HT1080 (cell line): Measurements from ENCODE around the gene TCP10L. TPM values are rescaled to one million over a fixed set of nuclear protein-coding genes. Genes with fewer than 3 reads are reported as not detected.
"Not testable (repeated sequence)": the region's sequence is repeated elsewhere in the genome, so short reads cannot be mapped to it uniquely, and the experiment has no call there.

Experiments
- DNase-seq: peaks from one replicate; pipeline ENCODE4 v3.0.0-alpha.2; 2015; ENCODE audit warnings: low read depth
- total RNA-seq: library from RNA; depleted of rRNA; stranded (reverse); fragments of >200 nt; shearing (Covaris generic); gene quantifications from 2 replicates; pipeline ENCODE4 v1.2.3, GENCODE V29; 2014

TCP10L gene
- total RNA-seq, 1 experiment from 2014 or later: 0.16 TPM

DNA sequence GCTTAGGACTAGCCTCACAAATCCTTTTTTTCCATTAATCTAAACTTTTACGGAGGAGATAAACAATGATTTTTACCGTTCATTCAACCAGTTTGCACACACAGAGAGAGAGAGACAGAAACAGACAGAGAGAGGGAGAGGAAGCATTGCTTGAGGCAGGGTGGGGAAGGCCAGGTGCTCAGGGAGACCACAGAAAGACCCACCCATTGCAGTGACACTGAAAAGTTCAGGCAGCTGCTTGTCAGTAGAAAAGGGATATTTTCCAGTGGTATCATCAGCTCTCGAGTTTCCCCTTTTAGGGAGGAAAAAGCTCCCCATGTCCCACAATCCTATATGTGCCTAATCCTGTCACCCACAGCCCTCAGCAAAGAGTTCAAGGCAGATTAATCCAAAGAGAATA lies 27.2 kb downstream of the TCP10L start:
- no peak for DNase-seq

DNA sequence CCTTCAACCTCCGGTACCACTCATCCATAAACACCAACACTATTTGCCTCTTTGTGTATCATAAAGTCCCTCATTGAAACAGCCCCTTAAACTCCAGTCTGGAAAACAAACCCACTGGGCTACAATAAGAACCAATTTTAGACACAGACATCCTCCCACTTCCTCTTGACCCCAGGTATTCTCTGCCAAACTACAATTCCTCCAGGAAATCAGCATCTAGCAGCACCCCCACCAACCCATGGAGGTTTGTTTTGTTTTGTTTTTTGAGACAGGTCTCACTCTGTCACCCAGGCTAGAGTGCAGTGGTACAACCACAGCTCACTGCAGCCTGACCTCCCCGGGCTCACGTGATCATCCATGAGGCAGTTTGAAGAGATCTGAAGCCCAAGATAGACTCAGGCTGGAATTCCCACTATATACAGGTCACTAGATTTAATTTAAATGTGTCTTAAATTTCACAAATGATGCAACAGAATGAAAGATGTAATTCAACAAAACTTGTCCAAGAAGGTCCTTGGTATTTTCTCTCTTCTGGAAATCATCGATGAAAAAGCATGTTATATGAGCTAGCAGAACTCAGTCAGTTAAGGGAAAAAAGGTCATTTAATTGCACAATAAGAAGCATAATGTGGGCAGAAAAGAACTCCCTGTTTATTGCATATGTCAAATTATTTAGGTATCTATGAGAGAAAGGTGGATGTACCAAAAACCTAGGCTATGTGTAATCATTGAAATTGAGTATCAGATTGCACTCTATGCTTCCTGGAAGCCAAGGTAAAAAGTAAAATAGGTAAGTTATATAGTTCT lies 30.3 kb downstream of the TCP10L start:
- DNase-seq: no peak

DNA sequence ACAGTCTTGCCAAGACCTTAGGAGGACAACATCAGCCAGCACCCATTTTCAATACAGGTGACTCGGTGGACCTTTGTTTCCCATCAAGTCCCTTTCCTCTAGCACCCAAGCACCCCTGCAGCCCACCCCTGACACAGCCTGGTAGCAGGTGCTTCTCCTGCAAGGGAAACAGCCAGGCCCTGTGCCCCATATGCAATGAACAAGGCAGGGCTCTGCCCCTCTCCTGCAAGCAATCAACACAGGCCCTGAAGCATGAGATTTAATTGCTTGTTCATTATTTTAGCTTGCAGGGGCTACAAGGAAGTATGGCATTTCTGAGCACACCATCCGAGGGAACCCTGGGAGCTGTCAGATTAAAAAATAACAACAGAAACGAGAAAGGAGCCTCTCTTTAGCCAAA lies 35.4 kb downstream of the TCP10L start:
- no peak for DNase-seq

DNA sequence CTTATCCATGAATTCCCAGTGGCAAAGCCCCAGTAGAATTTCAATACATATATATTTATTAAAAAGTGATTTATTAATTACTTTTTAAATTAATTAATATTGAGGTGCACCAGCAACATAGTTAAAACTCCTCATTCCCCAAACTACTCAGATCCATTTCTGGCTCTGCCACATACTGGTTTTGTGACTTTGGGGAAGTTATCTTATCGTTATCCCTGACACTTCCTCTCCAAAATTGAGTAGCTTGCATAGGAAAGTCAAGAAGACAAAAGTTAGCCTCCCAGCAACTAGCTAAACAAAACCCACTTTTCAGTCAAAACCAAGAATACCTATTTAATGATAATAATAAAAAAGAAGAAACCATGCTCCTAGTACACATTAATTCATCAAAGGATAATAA lies 35.9 kb downstream of the TCP10L start:
- DNase-seq: no peak

DNA sequence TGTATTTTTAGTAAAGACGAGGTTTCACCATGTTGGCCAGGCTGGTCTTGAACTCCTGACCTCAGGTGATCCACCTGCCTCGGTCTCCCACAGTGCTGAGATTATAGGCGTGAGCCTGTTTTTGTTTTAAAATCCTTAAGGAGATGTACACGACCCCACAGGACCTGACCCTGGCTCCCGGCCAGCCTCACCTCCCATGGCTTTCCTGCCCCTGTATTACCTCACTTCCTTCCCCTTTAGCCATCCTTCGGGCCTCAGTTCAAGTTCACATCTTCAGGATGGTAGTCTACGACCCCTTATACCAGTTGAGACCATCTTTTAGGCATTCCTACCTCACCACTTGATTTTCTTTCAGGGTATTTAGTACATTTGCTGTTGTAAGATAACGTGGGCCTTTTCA lies 36.3 kb downstream of the TCP10L start:
- DNase-seq: no peak

DNA sequence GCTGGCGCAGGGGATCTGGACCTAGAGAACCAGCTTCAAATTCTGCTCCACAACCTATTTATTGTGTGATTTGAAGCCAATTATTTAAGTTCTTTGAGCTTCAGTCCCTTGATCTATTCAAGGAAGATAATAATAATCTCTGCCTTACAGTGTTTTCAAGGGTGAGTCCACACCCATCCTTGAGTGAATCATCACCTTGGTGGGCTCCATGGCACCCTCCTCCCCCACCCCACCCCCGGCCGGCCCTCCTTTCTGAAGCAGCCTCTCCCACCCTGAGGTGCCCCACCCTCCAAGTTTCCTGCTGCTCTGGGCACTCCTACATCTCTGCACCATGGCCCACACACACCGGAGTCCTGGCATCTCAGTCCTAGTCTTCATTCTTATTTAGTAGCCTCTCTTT lies 38.3 kb downstream of the TCP10L start:
- no peak for DNase-seq

DNA sequence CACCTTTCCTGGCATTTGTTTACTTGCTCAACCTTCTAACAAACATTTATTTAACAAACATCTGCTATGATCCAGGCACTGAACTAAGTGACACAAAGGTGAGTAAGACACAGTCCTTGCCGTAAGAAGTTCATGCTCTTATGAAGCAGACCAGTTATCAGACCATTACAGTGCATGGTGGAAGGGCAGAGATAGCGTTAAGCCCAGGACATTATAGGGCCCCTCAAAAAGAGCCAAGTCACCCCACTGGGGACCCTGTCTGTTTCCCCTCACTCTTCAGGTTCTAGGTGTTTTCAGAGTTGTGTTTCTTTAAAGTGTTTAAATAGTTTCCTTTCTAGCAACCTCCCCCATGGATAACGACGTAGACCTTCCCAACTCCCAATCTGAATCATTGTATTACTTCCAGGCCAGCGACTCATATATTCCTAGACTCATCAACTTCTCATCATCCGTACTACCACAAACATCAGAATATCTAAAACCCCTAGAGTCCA lies 39.3 kb downstream of the TCP10L start:
- peak; percentile 14 for DNase-seq

DNA sequence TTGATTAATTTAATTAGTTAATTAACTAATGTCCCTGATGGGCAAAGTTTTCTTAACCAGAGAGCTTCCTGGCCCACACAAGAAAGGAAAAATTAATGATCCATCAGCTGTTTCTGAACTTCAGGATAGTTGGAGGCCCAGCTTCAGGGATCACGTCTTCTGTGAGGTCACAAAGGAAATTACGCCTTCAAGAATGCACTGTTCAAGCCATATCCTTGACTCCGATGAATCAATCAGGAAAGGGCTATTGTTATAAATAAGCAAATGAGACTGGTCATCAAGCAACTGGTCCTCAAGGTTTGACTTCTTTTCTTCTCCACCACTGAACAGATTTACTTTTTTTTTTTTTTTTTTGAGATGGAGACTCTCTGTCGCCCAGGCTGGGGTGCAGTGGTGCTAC lies 40.6 kb downstream of the TCP10L start:
- no peak for DNase-seq

DNA sequence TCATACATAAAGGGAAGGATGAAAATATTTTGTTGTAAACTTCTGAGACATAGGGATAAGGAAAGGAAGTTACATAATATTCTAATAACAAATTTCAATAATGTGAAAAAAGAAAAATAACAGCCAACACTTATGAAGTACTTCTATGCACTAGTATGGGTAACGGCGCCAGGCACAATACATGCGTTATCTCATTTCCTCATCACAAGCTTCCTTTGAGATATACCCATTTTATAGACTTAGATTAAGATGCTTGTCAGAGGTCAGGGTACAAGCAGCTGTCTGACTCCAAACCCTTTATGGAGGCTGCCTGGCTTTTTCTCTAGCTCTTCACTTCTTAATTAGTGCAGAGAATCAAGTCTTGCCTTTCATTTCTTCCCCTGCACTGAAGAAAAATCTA lies 41.3 kb downstream of the TCP10L start:
- DNase-seq: no peak

DNA sequence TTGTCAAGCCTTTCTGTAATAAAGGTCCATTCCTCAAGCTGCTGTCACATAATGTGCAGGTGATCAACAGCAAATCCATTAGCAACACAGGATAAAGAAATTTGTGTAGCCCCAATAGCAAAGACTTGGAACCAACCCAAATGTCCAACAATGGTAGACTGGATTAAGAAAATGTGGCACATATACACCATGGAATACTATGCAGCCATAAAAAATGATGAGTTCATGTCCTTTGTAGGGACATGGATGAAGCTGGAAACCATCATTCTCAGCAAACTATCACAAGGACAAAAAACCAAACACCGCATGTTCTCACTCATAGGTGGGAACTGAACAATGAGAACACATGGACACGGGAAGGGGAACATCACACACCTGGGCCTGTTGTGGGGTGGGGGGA lies 42.3 kb downstream of the TCP10L start:
- DNase-seq: not testable (repeated sequence)

DNA sequence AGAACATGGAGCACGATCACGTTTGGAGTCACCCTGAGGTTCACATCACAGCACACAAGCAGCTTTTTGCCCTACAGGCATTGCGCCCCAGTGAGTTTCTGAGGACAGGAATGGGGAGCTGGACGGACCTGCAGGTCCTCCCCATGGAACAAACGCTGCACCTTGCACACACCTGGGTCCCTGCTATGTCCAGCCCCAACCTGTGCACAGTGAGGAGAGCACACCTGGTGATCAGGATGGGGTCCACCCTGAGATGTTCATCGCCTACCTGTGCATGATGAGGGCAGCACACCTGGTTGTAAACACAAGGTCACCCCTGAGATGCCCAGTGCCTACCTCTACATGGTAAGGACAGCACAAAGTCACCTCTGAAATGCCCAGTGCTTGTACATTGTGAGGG lies 45.9 kb downstream of the TCP10L start:
- no peak for DNase-seq

DNA sequence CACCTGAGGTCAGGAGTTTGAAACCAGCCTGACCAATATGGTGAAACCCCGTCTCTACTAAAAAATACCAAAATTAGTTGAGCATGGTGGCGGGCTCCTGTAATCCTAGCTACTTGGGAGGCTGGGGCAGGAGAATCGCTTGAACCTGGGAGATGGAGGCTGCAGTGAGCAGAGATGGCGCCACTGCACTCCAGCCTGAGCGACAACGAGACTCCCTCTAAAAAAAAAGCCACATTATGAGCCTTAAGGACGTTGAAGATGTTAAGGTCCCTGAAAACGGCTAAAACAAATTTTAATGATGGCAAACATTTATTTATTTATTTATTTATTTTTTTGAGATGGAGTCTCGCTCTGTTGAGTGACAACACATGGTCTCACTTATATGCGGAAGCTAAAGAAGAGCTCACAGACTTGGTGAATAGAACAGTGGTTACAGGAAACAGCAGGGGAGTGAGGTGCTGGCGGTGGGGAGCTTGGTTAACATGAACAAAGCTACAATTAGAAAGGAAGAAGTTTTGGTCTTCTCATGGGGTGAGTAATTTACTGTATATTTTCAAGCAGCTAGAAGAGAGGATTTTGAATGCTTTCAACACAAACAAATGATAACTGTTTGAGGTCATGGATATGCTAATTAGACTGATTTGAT lies 47.1 kb downstream of the TCP10L start:
- no peak for DNase-seq

DNA sequence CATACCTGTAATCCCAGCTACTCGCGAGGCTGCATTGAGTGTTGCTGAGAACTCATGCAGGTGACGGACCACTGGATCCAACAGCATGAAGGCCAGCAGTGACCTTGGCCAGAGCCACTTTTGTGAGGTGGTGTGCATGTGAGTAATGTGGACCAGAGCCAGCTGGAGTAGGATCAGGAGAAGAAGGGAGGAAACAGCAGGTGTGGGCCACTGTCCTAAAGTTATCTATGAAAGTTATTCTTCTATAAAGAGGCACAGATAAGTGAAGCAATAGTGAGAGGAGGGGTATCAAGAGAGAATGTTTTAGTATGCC lies 47.8 kb downstream of the TCP10L start:
- DNase-seq: no peak

DNA sequence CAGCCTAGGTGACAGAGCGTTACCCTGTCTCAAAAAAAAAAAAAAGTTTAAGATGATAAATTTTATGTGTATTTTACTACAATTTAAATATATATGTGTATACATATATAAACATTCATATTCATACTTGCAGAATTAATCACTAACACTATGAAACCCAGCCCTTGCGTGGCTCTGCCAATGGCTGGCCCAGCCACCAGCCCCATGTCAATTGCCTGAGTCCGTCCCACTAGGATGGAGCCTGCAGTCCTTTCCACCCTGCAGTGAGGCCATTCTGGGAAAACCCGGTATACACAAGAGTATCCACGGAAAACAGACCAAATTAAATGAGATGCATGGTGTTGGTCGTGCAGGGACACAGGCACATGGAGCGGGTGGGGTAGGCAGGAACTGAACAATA lies 49.7 kb downstream of the TCP10L start:
- no peak for DNase-seq

DNA sequence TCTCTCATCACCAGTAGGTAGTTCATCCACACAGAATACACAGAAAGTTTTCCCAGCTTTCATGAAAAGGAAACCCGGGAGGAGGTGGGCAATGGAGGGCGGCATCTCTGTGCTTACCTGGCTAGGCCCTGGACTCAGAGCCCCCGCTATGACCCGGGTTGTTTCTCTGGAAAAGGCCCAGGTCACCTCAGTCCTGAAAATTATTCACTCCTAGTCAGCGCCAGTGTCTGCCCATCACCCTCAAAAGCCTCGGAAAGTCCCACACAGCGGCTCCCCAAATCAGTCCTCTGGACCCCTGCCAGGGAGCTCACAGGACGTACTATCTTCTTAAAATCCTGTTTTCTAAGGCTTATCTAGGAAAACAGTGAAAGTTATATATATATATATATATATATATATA lies 51.2 kb downstream of the TCP10L start:
- DNase-seq: no peak

DNA sequence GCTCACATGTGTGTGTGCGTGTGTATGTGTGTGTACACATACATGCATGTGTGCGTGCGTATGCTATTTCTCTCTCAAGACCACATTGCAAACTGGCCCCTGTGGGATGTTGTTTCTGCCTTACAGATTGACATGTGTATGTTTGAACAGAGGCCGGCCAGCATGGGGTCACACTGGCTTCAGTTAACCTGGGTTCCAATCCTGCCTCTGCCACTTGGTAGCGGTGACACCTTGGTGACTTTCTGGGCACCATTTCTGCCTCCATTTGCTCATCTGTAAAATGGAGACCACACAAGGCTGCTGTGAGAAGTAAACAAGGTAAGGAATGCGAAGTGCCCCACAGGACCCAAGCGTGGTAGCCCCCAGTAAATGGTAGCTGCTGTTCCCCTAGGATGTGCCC lies 51.7 kb downstream of the TCP10L start:
- DNase-seq: no peak

DNA sequence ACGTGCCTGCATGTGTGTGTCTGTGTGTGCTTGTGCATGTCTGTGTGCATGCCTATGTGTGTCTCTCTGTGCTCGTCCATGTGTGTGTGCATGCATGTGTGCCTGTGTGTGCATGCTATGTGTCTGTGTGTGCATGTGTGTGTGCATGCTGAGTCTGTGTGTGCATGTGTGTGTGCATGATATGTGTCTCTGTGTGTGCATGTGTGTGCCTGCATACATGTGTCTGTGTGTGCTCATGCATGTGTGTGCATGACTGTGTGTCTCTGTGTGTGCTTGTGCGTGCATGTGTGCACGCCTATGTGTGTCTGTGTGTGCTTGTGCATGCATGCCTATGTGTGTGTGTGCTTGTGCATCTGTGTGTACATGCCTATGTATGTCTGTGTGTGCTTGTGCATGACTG lies 52.3 kb downstream of the TCP10L start:
- DNase-seq: no peak

DNA sequence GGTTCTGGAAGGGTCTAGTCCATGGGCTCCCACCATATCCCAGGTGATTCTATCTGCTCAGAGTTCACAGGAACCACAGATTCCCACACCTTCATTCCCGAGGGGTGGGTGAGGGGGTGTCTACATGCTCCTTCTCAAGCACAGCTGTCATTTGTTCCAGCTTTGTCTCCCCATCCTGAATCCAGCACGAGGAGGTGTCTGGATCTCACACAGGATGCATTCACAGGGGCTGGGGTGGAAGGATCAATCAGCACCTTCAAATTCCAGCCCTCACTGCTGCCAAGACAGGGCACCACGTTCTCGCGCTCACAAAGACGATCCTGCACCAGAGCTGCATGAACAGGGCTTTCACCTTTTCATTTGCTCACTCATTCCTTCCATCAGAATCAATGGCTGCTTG lies 52.7 kb downstream of the TCP10L start:
- DNase-seq: no peak

DNA sequence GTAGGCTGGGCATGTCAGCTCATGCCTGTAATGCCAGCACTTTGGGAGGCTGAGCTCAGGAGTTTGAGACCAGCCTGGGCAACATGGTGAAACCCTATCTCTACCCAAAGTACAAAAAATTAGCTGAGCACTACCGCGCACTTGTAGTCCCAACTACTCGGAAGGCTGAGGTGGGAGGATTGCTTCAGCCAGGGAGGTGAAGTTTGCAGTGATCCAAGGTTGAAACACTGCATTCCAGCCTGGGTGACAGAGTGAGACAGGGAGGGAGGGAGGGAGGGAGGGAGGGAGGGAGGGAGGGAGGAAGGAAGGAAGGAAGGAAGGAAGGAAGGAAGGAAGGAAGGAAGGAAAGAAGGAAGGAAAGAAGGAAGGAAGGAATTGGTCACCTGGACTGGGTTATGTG lies 53.8 kb downstream of the TCP10L start:
- DNase-seq: not testable (repeated sequence)

DNA sequence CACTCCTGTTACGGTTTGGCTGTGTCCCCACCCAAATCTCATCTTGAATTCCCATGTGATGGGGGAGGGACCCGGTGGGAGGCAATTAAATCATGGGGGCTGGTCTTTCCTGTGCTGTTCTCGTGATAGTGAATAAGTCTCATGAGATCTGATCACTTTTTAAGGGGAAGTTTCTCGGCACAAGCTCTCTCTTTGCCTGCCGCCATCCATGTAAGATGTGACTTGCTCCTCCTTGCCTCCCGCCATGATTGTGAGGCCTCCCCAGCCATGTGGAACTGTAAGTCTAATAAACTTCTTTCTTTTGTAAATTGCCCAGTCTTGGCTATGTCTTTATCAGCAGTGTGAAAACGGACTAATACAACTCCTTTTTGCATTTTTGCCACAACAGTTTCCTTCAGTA lies 54.5 kb downstream of the TCP10L start:
- DNase-seq: not testable (repeated sequence)

DNA sequence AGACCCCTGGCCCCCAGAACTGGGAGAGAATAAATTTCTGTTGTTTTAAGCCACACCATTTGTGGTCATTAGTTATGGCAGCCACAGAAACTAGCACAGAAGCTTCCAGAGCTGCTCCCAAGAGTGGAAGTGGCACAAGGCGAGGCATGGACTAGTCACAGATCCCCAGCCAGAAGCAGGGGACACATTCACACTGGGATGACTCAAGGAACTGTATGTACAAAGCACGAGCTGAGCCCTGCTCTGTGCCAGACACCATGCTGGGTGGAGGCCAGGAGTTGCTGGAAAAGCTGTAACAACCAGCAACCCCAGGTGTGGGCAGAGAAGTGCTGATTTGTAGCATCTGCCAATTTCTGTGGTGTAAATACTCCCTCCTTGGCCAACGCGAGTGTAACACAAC lies 55.6 kb downstream of the TCP10L start:
- DNase-seq: no peak

DNA sequence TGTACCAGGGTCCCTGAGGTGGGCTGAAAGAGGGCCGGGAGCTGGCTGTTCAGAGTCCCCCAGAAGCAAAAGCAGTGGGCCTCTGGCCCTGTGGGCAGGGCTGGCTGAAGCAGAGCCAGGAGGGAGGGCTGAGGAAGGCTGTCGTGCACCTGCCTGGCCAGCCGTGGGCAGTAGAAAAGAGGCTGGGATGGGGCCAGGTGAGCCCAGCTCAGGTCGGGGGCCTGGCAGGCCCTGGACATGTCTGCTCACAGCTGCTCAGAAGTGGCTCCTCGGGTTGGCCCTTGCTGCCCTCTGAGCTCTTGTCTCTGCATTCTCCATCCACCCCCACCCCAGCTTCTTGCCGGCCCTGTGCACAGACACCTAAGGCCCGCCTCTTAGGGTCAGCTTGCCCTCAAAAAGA lies 60.0 kb downstream of the TCP10L start:
- no peak for DNase-seq
